Kidney epithelial cell (primary cell): ENCODE results near the gene SMCR8. TPM values are rescaled to one million over a fixed set of nuclear protein-coding genes. Genes with fewer than 3 reads are reported as not detected.
"Not testable (repeated sequence)": the region's sequence is repeated elsewhere in the genome, so short reads cannot be mapped to it uniquely, and the experiment has no call there.

ENCODE experiments used
- DNase-seq: peaks from one replicate; pipeline ENCODE4 v3.0.0-alpha.2; 2010; ENCODE audit warnings: low read depth
- H3K27me3 ChIP-seq: 2 replicates; pipeline ENCODE4 v1.6.0; 2011; ENCODE audit warnings: low read length; ENCODE audit not compliant: control insufficient read depth, insufficient read depth
- H3K36me3 ChIP-seq: 2 replicates; pipeline ENCODE4 v1.5.1; 2011; ENCODE audit warnings: low read length; ENCODE audit not compliant: control insufficient read depth, insufficient read depth
- H3K4me3 ChIP-seq: 2 replicates; pipeline ENCODE4 v1.5.1; 2011; ENCODE audit warnings: low read depth, mild to moderate bottlenecking, control low read depth, low read length
- CTCF ChIP-seq: IDR thresholded peaks from 2 replicates; pipeline ENCODE4 v1.5.1; 2011; ENCODE audit warnings: mild to moderate bottlenecking, moderate library complexity, low read length, control low read depth, inconsistent platforms; ENCODE audit not compliant: insufficient read depth, poor library complexity, severe bottlenecking
- total RNA-seq: library from RNA; depleted of rRNA; stranded (reverse); fragments of >200 nt; gene quantifications from 2 replicates; pipeline ENCODE4 v1.2.3, GENCODE V29; 2015

Gene SMCR8
- total RNA-seq, 1 donor from 2014 or later, result 30.8 TPM

- no peaks in the 10 kb centered on the region for H3K27me3 ChIP-seq
- no peak for TF ChIP-seq CTCF
- no peak for DNase-seq
- H3K36me3 ChIP-seq, result no peaks in the 10 kb centered on the region
- no peak overlapping the region for H3K4me3 ChIP-seq
Measured at GRCh38 chr17:18364166-18364565, 49.1 kb downstream of the SMCR8 start.

- no peaks in the 10 kb centered on the region for H3K36me3 ChIP-seq
- no peak for TF ChIP-seq CTCF
- H3K4me3 ChIP-seq, result no peak overlapping the region
- no peak for DNase-seq
- H3K27me3 ChIP-seq, result no peaks in the 10 kb centered on the region
Measured at GRCh38 chr17:18368946-18369345, 53.9 kb downstream of the SMCR8 start.

GRCh38 chr17:18370761-18371160 is 55.7 kb downstream of the SMCR8 start:
- TF ChIP-seq CTCF, result no peak
- Histone ChIP-seq H3K4me3 (no peak overlapping the region), H3K36me3 (no peaks in the 10 kb centered on the region), H3K27me3 (no peaks in the 10 kb centered on the region)
- DNase-seq, result no peak

GRCh38 chr17:18371455-18371854 is 56.4 kb downstream of the SMCR8 start:
- Histone ChIP-seq H3K27me3 (no peaks in the 10 kb centered on the region), H3K4me3 (no peak overlapping the region), H3K36me3 (no peaks in the 10 kb centered on the region)
- TF ChIP-seq CTCF, result no peak
- no peak for DNase-seq

GRCh38 chr17:18373181-18373580 is 58.1 kb downstream of the SMCR8 start:
- H3K27me3 ChIP-seq, H3K36me3 ChIP-seq, DNase-seq, H3K4me3 ChIP-seq: not testable (repeated sequence)

- no peak for TF ChIP-seq CTCF
- DNase-seq, result no peak
- Histone ChIP-seq H3K27me3 (no peaks in the 10 kb centered on the region), H3K4me3 (no peak overlapping the region), H3K36me3 (no peaks in the 10 kb centered on the region)
Measured at GRCh38 chr17:18374216-18374615, 59.1 kb downstream of the SMCR8 start.

Other genes starting within 250 kb of the SMCR8 start
- gene DRG2, start 227.3 kb upstream of the SMCR8 start, total RNA-seq, result 40.0 and 42.5 TPM in 2 replicates
- gene MYO15A, start 206.5 kb upstream of the SMCR8 start, total RNA-seq, result 0.21 and 0.33 TPM in 2 replicates
- gene ALKBH5, start 131.5 kb upstream of the SMCR8 start, total RNA-seq, result 103 and 105 TPM in 2 replicates
- 53.7 and 63.1 TPM in 2 replicates for gene LLGL1, start 89.7 kb upstream of the SMCR8 start, total RNA-seq
- 512 and 579 TPM in 2 replicates for gene FLII, start 56.6 kb upstream of the SMCR8 start, total RNA-seq
- gene MIEF2, start 54.6 kb upstream of the SMCR8 start, total RNA-seq, result 29.6 and 78.8 TPM in 2 replicates
- gene TOP3A, start 299 bp upstream of the SMCR8 start, total RNA-seq, result 28.2 and 35.6 TPM in 2 replicates
- gene SHMT1, start 48.3 kb downstream of the SMCR8 start, total RNA-seq, result 13.0 and 15.5 TPM in 2 replicates
- 1.1 TPM in 1 of 2 replicates, not detected in the other for gene EVPLL, start 62.5 kb downstream of the SMCR8 start, total RNA-seq
- not detected in 2 replicates for gene LGALS9C, start 161.5 kb downstream of the SMCR8 start, total RNA-seq